Measurements from ENCODE around the gene ASPSCR1. TPM values are rescaled to one million over a fixed set of nuclear protein-coding genes. Genes with fewer than 3 reads are reported as not detected.

The ASPSCR1 gene
- total and polyA plus RNA-seq, 9 of the 15 experiments (the other 6 are each of a cell fraction or from before 2014, with no cell fraction given), result 0.90 to 36.9 (median 11.6) TPM

DNA sequence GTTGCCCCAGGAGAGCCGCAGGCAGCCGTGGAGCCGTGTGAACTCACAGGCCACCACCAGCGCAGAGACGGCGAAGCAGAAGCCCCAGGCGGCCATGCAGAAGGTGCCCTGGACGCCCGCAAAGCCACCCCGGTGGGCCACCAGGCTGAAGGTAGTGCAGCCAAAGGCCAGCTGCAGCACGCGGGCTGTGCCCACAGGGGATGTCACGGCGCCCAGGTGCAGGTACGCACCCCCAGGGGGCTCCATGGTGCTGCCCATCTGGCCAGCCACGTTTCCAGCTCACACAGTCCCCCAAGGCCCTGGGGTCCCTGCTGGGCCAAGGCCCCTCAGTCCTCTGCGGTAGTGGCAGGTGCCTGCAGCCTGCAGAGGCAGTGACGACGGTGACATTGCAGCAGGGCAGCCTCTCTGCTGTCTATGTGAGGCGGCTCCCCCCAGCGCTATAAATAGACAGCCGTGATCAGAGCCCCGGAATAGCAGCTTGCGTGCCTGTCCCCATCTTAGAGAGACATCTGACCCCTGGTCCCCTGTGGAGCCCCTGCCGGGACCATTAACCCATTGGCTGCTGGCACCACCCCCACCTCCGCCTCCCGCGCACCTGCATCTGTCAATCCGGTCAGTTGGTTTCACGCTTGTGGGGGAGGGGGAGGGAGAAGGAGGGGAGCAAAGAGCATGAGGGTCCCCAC is 35.8 kb upstream of the ASPSCR1 start:
- Histone ChIP-seq H3K9me1 (ENCODE audit: control insufficient read depth, insufficient read depth, low read length) (no peaks in the 10 kb centered on the region), H3K4me3 (no peak overlapping the region), H3K27me3 (ENCODE audit: control insufficient read depth in 2 of 2, insufficient read depth in 2 of 2, low read length in 2 of 2) (no peaks in the 10 kb centered on the region), H3K9me3 (replicated peaks; ENCODE audit: control insufficient read depth, insufficient read depth, low read depth, low read length) (no peaks in the 10 kb centered on the region), H3K36me3 (ENCODE audit: control insufficient read depth, insufficient read depth, low read length) (no peaks in the 10 kb centered on the region), H2AFZ (ENCODE audit: low read depth, low read length) (peak overlapping the region; percentile 55; the same call in 1 of the 2 replicates), H3K4me1 (replicated peaks in 1 of 2; ENCODE audit: control insufficient read depth in 2 of 2, insufficient read depth in 2 of 2, low read length in 2 of 2) (peaks cover 0 to 52% of the 10 kb centered on the region in 2 experiments; a peak in 3 of 5 replicates), H3K4me2 (ENCODE audit: insufficient read depth, low read length) (peak overlapping the region; percentile 18; the same call in 1 of the 2 replicates), H3K27ac (ENCODE audit: extremely low read depth, low read depth, low read length) (no peak overlapping the region), H3K79me2 (ENCODE audit: control insufficient read depth, insufficient read depth, low read length) (peaks cover 5% of the 10 kb centered on the region), H3K9ac (ENCODE audit: insufficient read depth in 1 of 2, low read depth in 2 of 2, low read length in 2 of 2) (peak overlapping the region in 1 of 2 experiments; percentile 55; a peak in 1 of 4 replicates), H4K20me1 (replicated peaks; ENCODE audit: control insufficient read depth, insufficient read depth, low read length) (no peaks in the 10 kb centered on the region)
- ChIA-PET POLR2A (interaction anchor here (0.6 to 1.5 kb wide), 4 partner anchors 12 to 306 kb away, joined by 3 to 8 read pairs (median 5); no protein-coding TSS in a partner anchor), CTCF (ENCODE audit: low intra/inter-chr PET ratio) (no interaction called here)
- no peak for FAIRE-seq
- WGBS (ENCODE audit: insufficient coverage, low coverage, missing lambda C conversion rate), result 43% methylated on average over 27 of the region's 30 CpGs
- in situ Hi-C loops (cut with MboI), result no loop called here
- no peak for ATAC-seq
- no peak for DNase-seq (ENCODE audit: extremely low read depth in 1 of 4, low spot score in 3 of 4)
- intact Hi-C loops (cut with micrococcal nuclease), result no loop called here
- no TSS peak for BruUV-seq (replicated peaks)
- TF ChIP-seq, protein P1, sequence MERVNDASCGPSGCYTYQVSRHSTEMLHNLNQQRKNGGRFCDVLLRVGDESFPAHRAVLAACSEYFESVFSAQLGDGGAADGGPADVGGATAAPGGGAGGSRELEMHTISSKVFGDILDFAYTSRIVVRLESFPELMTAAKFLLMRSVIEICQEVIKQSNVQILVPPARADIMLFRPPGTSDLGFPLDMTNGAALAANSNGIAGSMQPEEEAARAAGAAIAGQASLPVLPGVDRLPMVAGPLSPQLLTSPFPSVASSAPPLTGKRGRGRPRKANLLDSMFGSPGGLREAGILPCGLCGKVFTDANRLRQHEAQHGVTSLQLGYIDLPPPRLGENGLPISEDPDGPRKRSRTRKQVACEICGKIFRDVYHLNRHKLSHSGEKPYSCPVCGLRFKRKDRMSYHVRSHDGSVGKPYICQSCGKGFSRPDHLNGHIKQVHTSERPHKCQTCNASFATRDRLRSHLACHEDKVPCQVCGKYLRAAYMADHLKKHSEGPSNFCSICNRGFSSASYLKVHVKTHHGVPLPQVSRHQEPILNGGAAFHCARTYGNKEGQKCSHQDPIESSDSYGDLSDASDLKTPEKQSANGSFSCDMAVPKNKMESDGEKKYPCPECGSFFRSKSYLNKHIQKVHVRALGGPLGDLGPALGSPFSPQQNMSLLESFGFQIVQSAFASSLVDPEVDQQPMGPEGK (CRISPR knock-in tag; IDR thresholded peaks at IDR 0.05; ENCODE audit: borderline replicate concordance), result no peak
- TF ChIP-seq HNRNPL (IDR thresholded peaks at IDR 0.05; ENCODE audit: low read depth, low read length) (peak; percentile 70; the same call in 1 of the 2 replicates), ESRRA (IDR thresholded peaks at IDR 0.05; ENCODE audit: borderline replicate concordance, low read depth) (no peak), ZNF212 (CRISPR knock-in tag; IDR thresholded peaks at IDR 0.05) (no peak), MAZ (CRISPR knock-in tag; conservative IDR thresholded peaks at IDR 0.05 in 1 of 2, IDR thresholded peaks at IDR 0.05 in 1 of 2) (no peak), KDM2B (CRISPR knock-in tag; IDR thresholded peaks at IDR 0.05) (no peak), ZNF77 (CRISPR knock-in tag; IDR thresholded peaks at IDR 0.05) (no peak), ELF2 (CRISPR knock-in tag; IDR thresholded peaks at IDR 0.05) (no peak), TSC22D4 (tag; IDR thresholded peaks at IDR 0.05) (no peak), MYC (IDR thresholded peaks at IDR 0.05; ENCODE audit: low read depth, low read length) (no peak), MYC (CRISPR knock-in tag; IDR thresholded peaks at IDR 0.05; ENCODE audit: borderline replicate concordance, low read depth) (no peak), ZNF717 (CRISPR knock-in tag; IDR thresholded peaks at IDR 0.05) (no peak), ATF1 (CRISPR knock-in tag; IDR thresholded peaks at IDR 0.05) (no peak), ATF1 (tag; IDR thresholded peaks at IDR 0.05) (no peak)
- TF ChIP-seq, protein P2, sequence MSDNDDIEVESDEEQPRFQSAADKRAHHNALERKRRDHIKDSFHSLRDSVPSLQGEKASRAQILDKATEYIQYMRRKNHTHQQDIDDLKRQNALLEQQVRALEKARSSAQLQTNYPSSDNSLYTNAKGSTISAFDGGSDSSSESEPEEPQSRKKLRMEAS (CRISPR knock-in tag; IDR thresholded peaks at IDR 0.05), result peak; percentile 24; the same call in 1 of the 2 replicates
- TF ChIP-seq, protein P3, sequence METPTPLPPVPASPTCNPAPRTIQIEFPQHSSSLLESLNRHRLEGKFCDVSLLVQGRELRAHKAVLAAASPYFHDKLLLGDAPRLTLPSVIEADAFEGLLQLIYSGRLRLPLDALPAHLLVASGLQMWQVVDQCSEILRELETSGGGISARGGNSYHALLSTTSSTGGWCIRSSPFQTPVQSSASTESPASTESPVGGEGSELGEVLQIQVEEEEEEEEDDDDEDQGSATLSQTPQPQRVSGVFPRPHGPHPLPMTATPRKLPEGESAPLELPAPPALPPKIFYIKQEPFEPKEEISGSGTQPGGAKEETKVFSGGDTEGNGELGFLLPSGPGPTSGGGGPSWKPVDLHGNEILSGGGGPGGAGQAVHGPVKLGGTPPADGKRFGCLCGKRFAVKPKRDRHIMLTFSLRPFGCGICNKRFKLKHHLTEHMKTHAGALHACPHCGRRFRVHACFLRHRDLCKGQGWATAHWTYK (CRISPR knock-in tag; IDR thresholded peaks at IDR 0.05), result no peak

Data from K562 (cell line).